RPMI7951 (cell line): Measurements from ENCODE around the gene RNF126. TPM values are rescaled to one million over a fixed set of nuclear protein-coding genes. Genes with fewer than 3 reads are reported as not detected.
"Not testable (repeated sequence)": the region's sequence is repeated elsewhere in the genome, so short reads cannot be mapped to it uniquely, and the experiment has no call there.

ENCODE experiments used
- DNase-seq: peaks from one replicate; pipeline ENCODE4 v3.0.0-alpha.2; 2012; ENCODE audit warnings: low read depth
- total RNA-seq: library from RNA; depleted of rRNA; stranded (reverse); fragments of >200 nt; shearing (Covaris generic); gene quantifications from 2 replicates; pipeline ENCODE4 v1.2.3, GENCODE V29; 2014

Gene RNF126
- total RNA-seq, 1 experiment from 2014 or later = 29.3 TPM

DNA sequence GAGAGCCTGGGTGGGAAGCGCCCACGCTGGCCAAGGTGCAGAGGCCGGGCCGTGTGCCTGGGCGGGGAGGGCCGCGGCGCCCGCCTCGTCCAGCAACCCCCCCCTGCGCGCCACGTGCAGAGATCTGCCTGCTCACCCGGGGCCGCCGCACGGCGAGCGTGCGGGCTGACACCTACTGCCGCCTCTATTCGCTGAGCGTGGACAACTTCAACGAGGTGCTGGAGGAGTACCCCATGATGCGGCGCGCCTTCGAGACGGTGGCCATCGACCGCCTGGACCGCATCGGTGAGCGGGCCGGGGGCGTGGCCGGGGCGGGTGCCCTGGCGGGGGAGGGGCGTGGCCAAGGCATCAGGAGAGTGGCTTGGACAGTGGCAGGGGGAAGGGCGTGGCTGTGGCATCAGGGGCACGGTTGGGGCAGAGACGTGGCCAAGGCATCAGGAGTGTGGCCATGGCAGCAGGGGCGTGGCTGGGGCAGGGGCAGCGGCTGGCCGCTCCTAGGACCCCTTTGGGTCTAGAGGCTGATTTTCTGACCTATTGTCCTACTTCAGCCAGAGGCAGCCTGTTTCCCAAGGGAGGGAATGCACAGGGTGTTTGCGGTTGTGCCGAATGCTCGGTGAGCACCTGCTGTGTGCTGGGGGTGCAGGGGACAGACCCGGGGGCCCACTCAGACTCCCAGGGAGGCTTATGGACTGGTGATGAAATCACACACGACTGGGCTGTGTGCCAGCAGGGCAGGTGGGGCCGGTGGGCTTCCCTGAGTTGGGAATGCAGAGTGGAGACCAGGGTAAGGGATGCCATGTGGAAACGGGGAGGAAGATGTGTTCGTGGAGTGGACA, 49.1 kb downstream of the RNF126 start:
- no peak for DNase-seq

DNA sequence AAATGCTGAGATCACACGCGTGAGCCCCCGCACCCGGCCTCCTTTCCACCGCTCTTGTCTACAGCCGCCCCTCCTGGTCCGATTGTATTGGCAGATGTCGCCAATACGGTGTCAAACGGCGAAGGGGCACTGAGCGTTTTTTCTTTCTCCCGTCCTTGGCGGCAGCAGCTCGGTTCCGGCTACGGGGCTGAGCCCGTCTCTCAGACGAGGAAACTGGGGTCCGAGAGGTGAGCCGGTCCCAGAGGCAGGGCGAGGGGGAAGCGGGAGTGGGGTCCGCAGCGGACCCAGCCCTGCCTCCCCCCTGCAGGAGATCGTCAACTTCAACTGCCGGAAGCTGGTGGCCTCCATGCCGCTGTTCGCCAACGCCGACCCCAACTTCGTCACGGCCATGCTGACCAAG, 50.1 kb downstream of the RNF126 start:
- no peak for DNase-seq

DNA sequence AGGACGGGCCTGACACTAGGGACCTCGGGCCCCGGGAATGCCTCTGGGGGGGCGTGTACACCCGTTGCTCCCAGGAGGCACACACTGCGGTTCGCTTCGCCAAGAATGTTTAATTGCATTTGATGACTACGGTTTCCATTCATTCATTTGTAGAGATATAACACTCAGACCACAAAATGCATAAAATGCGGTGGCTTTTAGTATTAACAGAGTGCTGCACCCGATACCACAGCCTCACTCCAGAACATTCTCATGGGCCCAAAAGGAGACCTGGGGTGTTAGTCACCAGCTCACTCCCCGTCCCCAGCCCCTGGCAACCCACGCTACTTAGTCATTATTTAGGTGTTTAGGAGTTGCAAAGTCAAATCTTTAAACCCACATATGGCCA, 51.5 kb downstream of the RNF126 start:
- DNase-seq = peak; percentile 99

DNA sequence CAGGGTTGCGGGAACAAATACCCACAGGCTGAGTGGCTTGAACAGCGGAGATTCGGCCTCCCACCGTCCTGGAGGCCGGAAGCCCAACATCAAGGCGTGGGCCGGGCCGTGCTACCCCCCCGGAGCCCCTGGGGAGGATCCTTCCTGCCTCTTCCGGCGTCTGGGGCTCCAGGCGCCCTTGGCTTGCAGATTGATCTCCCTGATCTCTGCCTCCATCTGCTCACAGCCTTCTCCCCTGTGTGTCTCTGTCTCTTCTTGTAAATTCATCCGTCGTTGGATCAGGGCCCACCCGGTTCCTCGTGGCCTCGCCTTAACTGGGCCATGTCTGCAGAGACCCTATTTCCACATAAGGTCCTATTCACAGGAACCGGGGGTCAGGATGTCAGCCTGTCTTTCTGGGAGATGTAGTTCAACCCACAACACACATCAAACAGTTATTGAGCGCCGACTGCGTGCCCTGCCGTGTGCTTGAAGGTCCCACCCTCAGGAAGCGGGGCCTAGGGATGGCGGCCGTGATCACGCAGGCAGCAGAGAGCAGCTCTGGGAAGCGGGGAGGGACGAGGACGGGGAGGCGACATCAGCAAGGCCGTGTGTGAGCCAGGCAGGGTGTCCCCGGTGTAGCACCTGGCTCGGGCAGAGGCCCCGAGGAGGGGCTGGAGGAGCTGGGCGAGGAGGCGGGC, 52.1 kb downstream of the RNF126 start:
- DNase-seq = peak; percentile 98

DNA sequence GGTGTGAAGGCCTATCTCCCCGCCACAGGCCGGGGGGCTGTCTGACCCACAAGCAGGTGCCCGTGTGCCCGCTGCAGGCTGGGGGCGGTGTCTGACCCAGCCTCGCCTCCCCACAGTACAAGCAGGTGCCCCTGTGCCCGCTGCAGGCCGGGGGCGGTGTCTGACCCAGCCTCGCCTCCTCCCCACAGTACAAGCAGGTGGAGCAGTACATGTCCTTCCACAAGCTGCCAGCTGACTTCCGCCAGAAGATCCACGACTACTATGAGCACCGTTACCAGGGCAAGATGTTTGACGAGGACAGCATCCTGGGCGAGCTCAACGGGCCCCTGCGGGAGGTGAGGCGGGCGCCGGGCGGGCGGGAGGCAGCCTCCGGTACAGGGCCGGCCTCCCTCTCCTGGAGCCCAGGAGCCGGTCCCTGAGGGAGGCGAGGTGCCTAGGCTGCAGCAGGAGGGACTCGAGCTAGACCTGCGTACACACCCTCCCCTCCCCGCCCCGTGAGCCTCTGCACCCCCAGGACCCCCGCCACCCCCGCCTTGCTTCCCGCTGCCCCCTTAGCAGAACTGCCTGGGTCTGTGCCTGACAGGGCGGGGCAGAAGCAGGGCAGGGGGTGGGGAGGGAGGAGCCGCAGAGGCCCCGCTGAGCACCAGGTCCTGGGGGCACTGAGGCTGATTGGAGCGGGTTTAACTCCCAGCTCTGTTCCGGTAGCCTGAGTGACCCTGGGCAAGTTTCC, 52.8 kb downstream of the RNF126 start:
- DNase-seq = peak; percentile 28

DNA sequence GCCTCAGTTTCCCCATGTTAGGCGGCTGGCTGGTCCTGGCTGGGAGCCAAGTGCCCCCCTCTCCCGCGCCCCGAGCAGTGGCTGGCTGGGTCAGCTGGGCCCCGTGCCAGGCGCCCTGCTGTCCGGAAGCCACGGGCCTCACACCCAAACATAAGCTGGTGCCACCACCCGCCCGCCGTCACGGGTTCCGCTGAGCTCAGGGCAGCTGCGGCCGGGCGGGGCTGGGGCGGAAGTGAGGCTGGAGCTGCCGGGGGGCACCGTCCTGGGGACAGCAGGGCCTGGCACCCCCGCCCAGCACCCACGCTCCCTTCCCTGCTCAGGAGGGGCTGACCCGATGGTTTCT, 54.0 kb downstream of the RNF126 start:
- DNase-seq = peak; percentile 80

DNA sequence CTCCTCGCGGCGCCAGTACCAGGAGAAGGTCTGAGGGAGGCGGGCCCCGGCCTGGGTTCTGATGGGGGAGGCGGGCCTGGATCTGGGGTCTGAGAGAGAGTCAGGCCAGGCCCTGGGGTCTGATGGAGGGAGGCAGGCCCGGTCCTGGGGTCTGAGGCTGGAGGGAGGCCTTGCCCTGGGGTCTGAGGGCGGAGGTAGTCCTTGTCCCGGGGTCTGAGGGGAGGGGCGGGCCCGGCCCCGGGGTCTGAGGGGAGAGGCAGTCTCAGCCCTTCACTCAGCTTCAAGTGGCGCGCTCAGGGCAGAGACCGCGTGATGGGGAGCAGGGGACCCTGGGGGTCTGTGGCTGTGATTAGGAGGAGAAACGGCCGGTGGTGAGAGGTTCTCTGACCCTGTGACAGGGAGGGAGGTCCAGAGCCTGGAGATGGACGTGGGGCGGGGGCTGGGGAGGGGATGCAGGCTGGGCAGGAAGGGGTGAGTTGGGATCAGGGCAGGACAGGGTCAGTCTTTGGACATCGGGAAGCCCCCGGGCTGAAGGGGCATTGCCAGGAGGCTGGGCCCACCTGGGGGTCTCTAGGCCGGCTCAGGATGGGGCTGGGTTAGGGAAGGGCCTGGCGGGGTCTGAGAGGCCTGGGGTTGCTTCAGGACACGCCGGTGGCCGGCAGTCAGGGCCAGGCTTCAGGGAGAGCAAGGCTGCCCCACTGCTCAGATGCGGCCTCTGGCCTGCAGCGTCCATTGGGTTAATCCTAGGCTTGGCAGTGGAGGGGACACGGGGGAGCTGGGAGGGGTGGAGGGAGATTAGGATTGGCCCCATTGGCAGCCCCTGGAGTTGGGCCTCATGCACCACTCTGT, 54.6 kb downstream of the RNF126 start:
- DNase-seq = no peak

DNA sequence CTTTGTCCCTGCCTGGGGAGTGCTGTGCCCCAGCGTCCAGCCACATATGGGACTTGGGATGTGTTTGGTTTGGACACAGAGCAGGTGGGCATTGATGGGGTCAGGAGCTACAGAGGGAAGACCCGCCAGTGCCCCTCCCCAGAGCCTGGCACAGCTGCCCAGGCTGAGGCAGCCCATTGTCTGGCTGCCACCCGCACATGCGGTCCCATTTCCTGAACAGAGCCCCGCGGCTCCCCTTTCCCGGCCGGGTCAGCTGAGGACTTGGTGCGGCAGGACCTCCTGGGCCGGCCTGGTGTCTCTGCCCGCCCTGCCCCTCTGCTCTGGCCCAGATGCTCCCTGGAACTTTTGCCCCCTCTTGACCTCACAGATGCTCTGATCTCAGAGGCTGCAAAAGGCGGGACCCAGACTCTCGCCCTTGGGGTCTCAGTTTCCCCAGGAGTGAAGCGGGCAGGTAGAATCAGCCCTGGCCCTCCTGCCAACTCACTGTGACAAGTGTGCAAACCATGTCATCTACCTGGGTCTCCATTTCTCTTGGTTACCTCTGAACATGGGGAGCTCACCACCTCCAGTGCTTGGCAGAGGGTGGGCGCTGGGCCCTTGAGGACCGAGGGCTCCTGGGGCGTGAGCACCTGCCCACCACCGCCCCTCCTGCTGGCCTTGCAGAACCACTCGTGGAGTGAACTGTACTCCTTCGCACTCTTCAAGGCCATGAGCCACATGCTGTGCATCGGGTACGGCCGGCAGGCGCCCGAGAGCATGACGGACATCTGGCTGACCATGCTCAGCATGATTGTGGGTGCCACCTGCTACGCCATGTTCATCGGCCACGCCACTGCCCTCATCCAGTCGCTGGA, 55.5 kb downstream of the RNF126 start:
- DNase-seq = no peak

DNA sequence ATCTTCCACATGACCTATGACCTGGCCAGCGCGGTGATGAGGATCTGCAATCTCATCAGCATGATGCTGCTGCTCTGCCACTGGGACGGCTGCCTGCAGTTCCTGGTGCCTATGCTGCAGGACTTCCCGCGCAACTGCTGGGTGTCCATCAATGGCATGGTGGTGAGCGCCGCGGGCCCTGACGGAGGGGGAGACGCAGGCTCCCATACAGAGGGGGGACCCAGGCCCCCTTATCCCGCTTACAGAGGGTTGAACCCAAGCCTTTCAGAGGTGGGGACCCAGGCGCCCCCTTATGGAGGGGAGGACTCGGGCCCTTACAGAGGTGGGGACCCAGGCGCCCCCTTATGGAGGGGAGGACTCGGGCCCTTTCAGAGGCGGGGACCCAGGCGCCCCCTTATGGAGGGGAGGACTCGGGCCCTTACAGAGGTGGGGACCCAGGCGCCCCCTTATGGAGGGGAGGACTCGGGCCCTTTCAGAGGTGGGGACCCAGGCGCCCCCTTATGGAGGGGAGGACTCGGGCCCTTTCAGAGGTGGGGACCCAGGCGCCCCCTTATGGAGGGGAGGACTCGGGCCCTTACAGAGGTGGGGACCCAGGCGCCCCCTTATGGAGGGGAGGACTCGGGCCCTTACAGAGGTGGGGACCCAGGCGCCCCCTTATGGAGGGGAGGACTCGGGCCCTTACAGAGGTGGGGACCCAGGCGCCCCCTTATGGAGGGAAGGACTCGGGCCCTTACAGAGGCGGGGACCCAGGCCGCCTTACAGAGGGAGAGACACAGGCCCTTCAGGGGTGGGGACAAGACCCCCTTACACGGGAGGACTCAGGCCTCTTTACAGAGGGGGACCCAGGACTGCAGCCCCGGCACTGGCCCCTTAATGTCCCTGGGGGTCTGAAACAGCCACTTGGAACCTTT, 57.7 kb downstream of the RNF126 start:
- DNase-seq = not testable (repeated sequence)

DNA sequence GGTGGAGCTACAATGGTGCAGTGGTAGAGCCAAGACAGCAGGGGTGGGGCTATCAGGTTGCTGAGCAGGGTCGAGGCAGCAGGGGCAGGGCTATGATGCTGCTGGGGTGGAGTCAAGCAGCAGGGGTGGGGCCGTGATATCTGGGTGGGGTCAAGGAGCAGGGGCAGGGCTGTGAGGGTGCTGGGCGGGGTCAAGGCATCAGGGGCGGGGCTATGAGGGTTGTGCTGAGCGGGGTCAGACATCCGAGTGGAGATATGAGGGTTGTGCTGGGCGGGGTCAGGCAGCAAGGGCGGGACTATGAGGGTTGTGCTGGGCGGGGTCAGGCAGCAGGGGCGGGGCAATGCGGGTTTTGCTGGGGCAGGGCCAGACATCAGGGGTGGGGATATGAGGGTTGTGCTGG, 58.7 kb downstream of the RNF126 start:
- DNase-seq = no peak

DNA sequence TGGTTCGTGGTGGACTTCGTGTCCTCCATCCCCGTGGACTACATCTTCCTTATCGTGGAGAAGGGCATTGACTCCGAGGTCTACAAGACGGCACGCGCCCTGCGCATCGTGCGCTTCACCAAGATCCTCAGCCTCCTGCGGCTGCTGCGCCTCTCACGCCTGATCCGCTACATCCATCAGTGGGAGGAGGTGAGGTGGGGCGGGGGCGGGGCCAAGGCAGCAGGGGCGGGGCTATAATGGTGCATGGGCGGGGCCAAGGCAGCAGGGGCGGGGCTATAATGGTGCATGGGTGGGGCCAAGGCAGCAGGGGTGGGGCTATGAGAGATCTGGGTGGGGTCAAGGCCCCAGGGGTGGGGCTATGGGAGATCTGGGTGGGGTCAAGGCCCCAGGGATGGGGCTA, 59.2 kb downstream of the RNF126 start:
- DNase-seq = not testable (repeated sequence)

DNA sequence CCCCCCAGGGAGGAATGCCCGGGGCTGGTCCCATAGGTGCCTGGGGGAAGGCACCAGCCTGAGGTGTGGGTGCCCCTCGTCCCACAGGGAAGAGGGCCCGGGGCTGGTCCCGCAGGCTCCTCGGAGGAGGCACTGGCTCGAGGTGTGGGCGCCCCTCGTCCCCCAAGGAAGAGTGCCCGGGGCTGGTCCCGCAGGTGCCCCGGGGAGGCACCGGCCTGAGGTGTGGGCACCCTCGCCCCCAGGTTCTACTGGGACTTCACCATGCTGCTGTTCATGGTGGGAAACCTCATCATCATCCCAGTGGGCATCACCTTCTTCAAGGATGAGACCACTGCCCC, 59.7 kb downstream of the RNF126 start:
- DNase-seq = not testable (repeated sequence)

DNA sequence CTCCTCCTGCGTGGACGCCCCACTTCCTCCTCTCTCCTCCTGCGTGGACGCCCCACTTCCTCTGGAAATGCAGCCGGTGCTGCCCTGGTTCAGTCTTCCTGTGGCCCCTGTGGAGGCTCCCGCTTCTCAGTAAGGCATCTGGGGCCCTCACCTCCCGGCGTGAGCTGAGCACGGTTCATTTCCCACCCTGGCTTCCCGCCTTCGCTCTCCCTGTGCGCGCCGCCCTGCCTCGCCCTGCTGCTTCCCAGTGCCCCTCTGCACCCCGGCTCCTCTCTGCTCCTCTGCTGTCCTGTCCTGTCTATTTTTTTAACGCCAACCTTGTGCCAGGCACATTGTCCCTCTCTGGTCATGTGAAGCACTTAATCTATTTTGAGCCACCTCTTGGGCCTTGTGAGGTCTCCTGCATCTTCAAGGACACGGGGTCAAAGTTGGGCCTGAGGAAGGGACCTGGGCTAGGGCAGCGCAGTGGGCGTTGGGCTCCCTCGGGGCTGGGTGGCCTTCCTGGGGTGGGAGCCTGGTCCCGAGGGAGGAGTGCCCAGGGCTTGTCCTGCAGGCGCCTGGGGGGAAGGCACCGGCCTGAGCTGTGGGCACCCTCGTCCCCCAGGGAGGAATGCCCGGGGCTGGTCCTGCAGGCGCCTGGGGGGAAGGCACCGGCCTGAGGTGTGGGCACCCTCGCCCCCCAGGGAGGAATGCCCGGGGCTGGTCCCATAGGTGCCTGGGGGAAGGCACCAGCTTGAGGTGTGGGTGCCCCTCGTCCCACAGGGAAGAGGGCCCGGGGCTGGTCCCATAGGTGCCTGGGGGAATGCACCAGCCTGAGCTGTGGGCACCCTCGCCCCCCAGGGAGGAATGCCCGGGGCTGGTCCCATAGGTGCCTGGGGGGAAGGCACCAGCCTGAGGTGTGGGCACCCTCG, 60.4 kb downstream of the RNF126 start:
- DNase-seq = no peak

DNA sequence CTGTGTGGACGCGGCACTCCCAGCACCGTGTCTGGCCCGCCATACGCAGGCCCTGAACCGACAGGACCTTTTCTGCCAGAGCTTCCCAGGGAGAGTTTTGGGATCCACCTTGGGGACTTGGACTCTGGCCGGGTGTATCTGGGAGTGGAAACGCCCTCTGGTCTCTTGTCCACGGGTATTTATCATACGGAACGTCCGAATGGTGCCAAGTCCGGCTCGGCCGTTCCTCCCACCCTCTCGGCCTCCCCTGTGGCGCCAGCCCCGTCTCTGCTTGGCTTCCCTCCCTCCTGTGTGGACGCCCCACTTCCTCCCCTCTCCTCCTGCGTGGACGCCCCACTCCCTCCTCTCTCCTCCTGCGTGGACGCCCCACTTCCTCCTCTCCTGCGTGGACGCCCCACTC, 61.2 kb downstream of the RNF126 start:
- no peak for DNase-seq

DNA sequence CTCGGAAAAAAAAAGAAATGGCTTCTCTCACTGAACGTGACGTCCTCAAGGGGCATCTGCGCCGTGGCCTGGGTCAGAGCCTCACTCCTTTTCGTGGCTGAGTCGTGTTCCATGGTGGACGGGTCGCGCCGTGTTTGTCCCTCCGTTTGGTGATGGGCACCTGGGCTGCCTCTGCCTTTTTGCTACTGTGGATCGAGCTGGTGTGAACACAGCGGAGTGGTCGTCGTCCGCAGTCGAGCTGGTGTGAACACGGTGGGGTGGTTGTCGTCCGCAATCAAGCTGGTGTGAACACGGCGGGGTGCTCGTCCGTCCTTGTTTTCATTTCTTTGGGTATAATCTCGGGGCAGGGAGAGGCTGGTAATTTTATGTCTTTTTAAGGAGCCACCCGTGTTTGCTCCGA, 61.7 kb downstream of the RNF126 start:
- no peak for DNase-seq
